HepG2 (cell line): ENCODE data around the gene PANK1. TPM values are rescaled to one million over a fixed set of nuclear protein-coding genes. Genes with fewer than 3 reads are reported as not detected.

Source experiments
- MYC ChIP-seq: sonication (generic); formaldehyde crosslinking; IDR thresholded peaks from 2 replicates; pipeline ENCODE4 v1.9.0; 2021; ENCODE audit warnings: missing genetic modification reagents, borderline replicate concordance
- SALL1 ChIP-seq: sonication (generic); formaldehyde crosslinking; IDR thresholded peaks from 2 replicates; pipeline ENCODE4 v1.8.0; 2022; ENCODE audit warnings: mild to moderate bottlenecking, missing genetic modification reagents
- SOX13 ChIP-seq, 3 experiments: fragments of 450-650 bp in 1 of 3; sonication (generic) in 1 of 3; formaldehyde crosslinking in 1 of 3; IDR thresholded peaks in 2 of 3; conservative IDR thresholded peaks in 1 of 3; 2 replicates each; pipeline versions ENCODE4 v1.5.0 to v1.6.1; 2016 to 2020; ENCODE audit warnings: antibody characterized with exemption in 1 of 3, mild to moderate bottlenecking in 1 of 3, missing compliant biosample characterization in 1 of 3, missing genetic modification reagents in 1 of 3, moderate library complexity in 1 of 3
- TIGD3 ChIP-seq: sonication (generic); formaldehyde crosslinking; IDR thresholded peaks from 2 replicates; pipeline ENCODE4 v1.5.1; 2020; ENCODE audit warnings: mild to moderate bottlenecking, missing genetic modification reagents, borderline replicate concordance
- ZBTB20 ChIP-seq: sonication (generic); formaldehyde crosslinking; IDR thresholded peaks from 2 replicates; pipeline ENCODE4 v1.8.1; 2023; ENCODE audit warnings: missing genetic modification reagents, low read depth, mild to moderate bottlenecking, borderline replicate concordance
- ZBTB40 ChIP-seq, 2 experiments: fragments of 450-650 bp in 1 of 2; sonication (generic) in 1 of 2; formaldehyde crosslinking in 1 of 2; IDR thresholded peaks; 2 replicates each; pipeline versions ENCODE4 v1.6.1 to v1.8.0; 2016 to 2022; ENCODE audit warnings: antibody characterized with exemption in 1 of 2, mild to moderate bottlenecking in 1 of 2, missing genetic modification reagents in 1 of 2
- ZIK1 ChIP-seq: sonication (generic); formaldehyde crosslinking; IDR thresholded peaks from 2 replicates; pipeline ENCODE4 v1.5.0; 2020; ENCODE audit warnings: mild to moderate bottlenecking, low read depth, missing genetic modification reagents, borderline replicate concordance
- ZKSCAN5 ChIP-seq: sonication (generic); formaldehyde crosslinking; IDR thresholded peaks from 2 replicates; pipeline ENCODE4 v1.5.1; 2020; ENCODE audit warnings: mild to moderate bottlenecking, missing genetic modification reagents
- ZNF331 ChIP-seq: sonication (generic); formaldehyde crosslinking; IDR thresholded peaks from 2 replicates; pipeline ENCODE4 v1.4.0; 2020; ENCODE audit warnings: missing genetic modification reagents
- ZNF687 ChIP-seq: sonication (generic); formaldehyde crosslinking; IDR thresholded peaks from 2 replicates; pipeline ENCODE4 v1.5.1; 2020; ENCODE audit warnings: mild to moderate bottlenecking, missing genetic modification reagents, moderate library complexity
- ZNF841 ChIP-seq: sonication (generic); formaldehyde crosslinking; IDR thresholded peaks from 2 replicates; pipeline ENCODE4 v1.8.1; 2023; ENCODE audit warnings: missing genetic modification reagents, borderline replicate concordance
- polyA plus RNA-seq, 8 experiments: library from polyadenylated mRNA; depleted of rRNA in 3 of 8; stranded (reverse) in 7 of 8; unstranded in 1 of 8; fragments of >200 nt; fragmentation: Illumina TruSeq in 4 of 8; extraction: Trizol in 4 of 8; gene quantifications; 2 replicates each; pipeline versions ENCODE4 v1.2.1 to v1.2.3, GENCODE V29; 2011 to 2016; ENCODE audit warnings: low read depth in 4 of 8, missing spikeins in 1 of 8, mixed read lengths in 1 of 8; ENCODE audit not compliant: insufficient read depth in 1 of 8
- total RNA-seq, 5 experiments: library from RNA; depleted of rRNA; stranded (reverse); fragments of >200 nt; fragmentation: Illumina TruSeq; extraction: Trizol; gene quantifications; 2 replicates each; pipeline ENCODE4 v1.2.3, GENCODE V29; 2016; ENCODE audit warnings: low read depth in 1 of 5

The PANK1 gene
- total and polyA plus RNA-seq, 2 of the 13 experiments (the other 11 are each of a cell fraction or from before 2014, with no cell fraction given), result 18.2 to 33.3 TPM

GRCh38 chr10:89644967-89645741 is at the start of gene PANK1 (continued):
- TF ChIP-seq ZNF687 (peak; percentile 42), MYC (CRISPR knock-in tag) (peak; percentile 42; the same call in 1 of the 2 replicates), ZIK1 (CRISPR knock-in tag) (peak; percentile 41; the same call in 1 of the 2 replicates), SALL1 (CRISPR knock-in tag) (peak; percentile 50; the same call in 1 of the 2 replicates), ZNF841 (0 out of 2 replicates have a peak, but pooled peaks have one; percentile 77), ZBTB40 (IDR thresholded peaks at IDR 0.05) (no peak), ZBTB40 (CRISPR knock-in tag; IDR thresholded peaks at IDR 0.05) (0 out of 2 replicates have a peak, but pooled peaks have one; percentile 11), TIGD3 (peak; percentile 36; the same call in 1 of the 2 replicates), ZNF331 (CRISPR knock-in tag) (peak; percentile 8; the same call in 1 of the 2 replicates), ZKSCAN5 (CRISPR knock-in tag) (0 out of 2 replicates have a peak, but pooled peaks have one; percentile 12), SOX13 (IDR thresholded peaks at IDR 0.05) (0 out of 2 replicates have a peak, but pooled peaks have one; percentile 27), SOX13 (CRISPR knock-in tag; conservative IDR thresholded peaks at IDR 0.05 in 1 of 2, IDR thresholded peaks at IDR 0.05 in 1 of 2) (no peak), ZBTB20 (CRISPR knock-in tag) (0 out of 2 replicates have a peak, but pooled peaks have one; percentile 10)
